HepG2 (cell line): ENCODE results near the gene BRMS1. TPM values are rescaled to one million over a fixed set of nuclear protein-coding genes. Genes with fewer than 3 reads are reported as not detected.

Source experiments
- GTF3A ChIP-seq: sonication (generic); formaldehyde crosslinking; conservative IDR thresholded peaks from 2 replicates; pipeline ENCODE4 v1.4.0; 2020; ENCODE audit warnings: mild to moderate bottlenecking, missing genetic modification reagents
- HDAC2 ChIP-seq: sonication (generic); formaldehyde crosslinking; IDR thresholded peaks from 2 replicates; pipeline ENCODE4 v1.4.0; 2020; ENCODE audit warnings: missing genetic modification reagents
- IRF2 ChIP-seq: IDR thresholded peaks from 2 replicates; pipeline ENCODE4 v1.6.1; 2018; ENCODE audit warnings: missing genetic modification reagents, missing compliant biosample characterization
- KAT2B ChIP-seq: fragments of 150-350 bp; IDR thresholded peaks from 2 replicates; pipeline ENCODE4 v1.6.1; 2014; ENCODE audit warnings: low read depth, low read length, borderline replicate concordance
- KLF11 ChIP-seq: IDR thresholded peaks from 2 replicates; pipeline ENCODE4 v1.6.1; 2016; ENCODE audit warnings: missing compliant biosample characterization
- LCORL ChIP-seq, 2 experiments: fragments of 450-650 bp in 1 of 2; sonication (generic) in 1 of 2; formaldehyde crosslinking in 1 of 2; IDR thresholded peaks; 2 replicates each; pipeline versions ENCODE4 v1.5.0 to v1.6.1; 2017 to 2020; ENCODE audit warnings: antibody characterized with exemption in 1 of 2, missing genetic modification reagents in 1 of 2
- MED1 ChIP-seq: sonication (generic); formaldehyde crosslinking; IDR thresholded peaks from 2 replicates; pipeline ENCODE4 v1.4.0; 2020; ENCODE audit warnings: missing genetic modification reagents
- NFKBIZ ChIP-seq: IDR thresholded peaks from 2 replicates; pipeline ENCODE4 v1.6.1; 2018; ENCODE audit warnings: missing genetic modification reagents, missing compliant biosample characterization
- PHF8 ChIP-seq: sonication (generic); formaldehyde crosslinking; IDR thresholded peaks from 2 replicates; pipeline ENCODE4 v1.5.0; 2020; ENCODE audit warnings: missing genetic modification reagents
- POLR2G ChIP-seq: fragments of 200-400 bp; formaldehyde crosslinking; IDR thresholded peaks from 2 replicates; pipeline ENCODE4 v1.6.1; 2018; ENCODE audit warnings: mild to moderate bottlenecking, low read depth, low read length, moderate library complexity
- SP1 ChIP-seq, 2 experiments: fragments of 450-650 bp in 1 of 2; sonication (generic) in 1 of 2; formaldehyde crosslinking in 1 of 2; IDR thresholded peaks; 2 replicates each; pipeline versions ENCODE4 v1.4.0 to v1.6.1; 2016 to 2020; ENCODE audit warnings: missing genetic modification reagents in 1 of 2
- SSRP1 ChIP-seq: IDR thresholded peaks from 2 replicates; pipeline ENCODE4 v1.6.1; 2016; ENCODE audit warnings: control low read depth
- ZBTB42 ChIP-seq: sonication (generic); formaldehyde crosslinking; IDR thresholded peaks from 2 replicates; pipeline ENCODE4 v1.5.0; 2020; ENCODE audit warnings: mild to moderate bottlenecking, missing genetic modification reagents
- ZKSCAN5 ChIP-seq: sonication (generic); formaldehyde crosslinking; IDR thresholded peaks from 2 replicates; pipeline ENCODE4 v1.5.1; 2020; ENCODE audit warnings: mild to moderate bottlenecking, missing genetic modification reagents
- ZNF232 ChIP-seq: sonication (generic); formaldehyde crosslinking; IDR thresholded peaks from 2 replicates; pipeline ENCODE4 v1.4.0; 2020; ENCODE audit warnings: missing genetic modification reagents, borderline replicate concordance
- ZNF235 ChIP-seq: sonication (generic); formaldehyde crosslinking; IDR thresholded peaks from 2 replicates; pipeline ENCODE4 v1.8.1; 2023; ENCODE audit warnings: mild to moderate bottlenecking, missing genetic modification reagents, borderline replicate concordance
- ZNF264 ChIP-seq: sonication (generic); formaldehyde crosslinking; IDR thresholded peaks from 2 replicates; pipeline ENCODE4 v1.4.0; 2020; ENCODE audit warnings: missing genetic modification reagents
- ZNF282 ChIP-seq: fragments of 450-650 bp; IDR thresholded peaks from 2 replicates; pipeline ENCODE4 v1.6.1; 2018; ENCODE audit not compliant: partially characterized antibody
- ZNF382 ChIP-seq: sonication (generic); formaldehyde crosslinking; IDR thresholded peaks from 2 replicates; pipeline ENCODE4 v1.5.0; 2020; ENCODE audit warnings: missing genetic modification reagents, mild to moderate bottlenecking, borderline replicate concordance
- ZNF790 ChIP-seq: sonication (generic); formaldehyde crosslinking; IDR thresholded peaks from 2 replicates; pipeline ENCODE4 v1.8.0; 2022; ENCODE audit warnings: missing genetic modification reagents, mild to moderate bottlenecking, borderline replicate concordance
- ZNF878 ChIP-seq: sonication (generic); formaldehyde crosslinking; IDR thresholded peaks from 2 replicates; pipeline ENCODE4 v1.8.1; 2023; ENCODE audit warnings: mild to moderate bottlenecking, missing genetic modification reagents, moderate library complexity
- polyA plus RNA-seq, 8 experiments: library from polyadenylated mRNA; depleted of rRNA in 3 of 8; stranded (reverse) in 7 of 8; unstranded in 1 of 8; fragments of >200 nt; fragmentation: Illumina TruSeq in 4 of 8; extraction: Trizol in 4 of 8; gene quantifications; 2 replicates each; pipeline versions ENCODE4 v1.2.1 to v1.2.3, GENCODE V29; 2011 to 2016; ENCODE audit warnings: low read depth in 4 of 8, missing spikeins in 1 of 8, mixed read lengths in 1 of 8; ENCODE audit not compliant: insufficient read depth in 1 of 8
- total RNA-seq, 5 experiments: library from RNA; depleted of rRNA; stranded (reverse); fragments of >200 nt; fragmentation: Illumina TruSeq; extraction: Trizol; gene quantifications; 2 replicates each; pipeline ENCODE4 v1.2.3, GENCODE V29; 2016; ENCODE audit warnings: low read depth in 1 of 5
- TF ChIP-seq, protein P1 (sequence below), 2 experiments: fragments of 450-650 bp in 1 of 2; sonication (generic) in 1 of 2; formaldehyde crosslinking; IDR thresholded peaks; 2 replicates each; pipeline versions ENCODE4 v1.5.0 to v1.8.0; 2020 to 2022; ENCODE audit warnings: mild to moderate bottlenecking in 1 of 2, missing genetic modification reagents in 1 of 2
- TF ChIP-seq, protein P2 (sequence below): sonication (generic); formaldehyde crosslinking; IDR thresholded peaks from 2 replicates; pipeline ENCODE4 v1.5.0; 2020; ENCODE audit warnings: mild to moderate bottlenecking, missing genetic modification reagents, borderline replicate concordance
- TF ChIP-seq, protein P3 (sequence below): sonication (generic); formaldehyde crosslinking; IDR thresholded peaks from 2 replicates; pipeline ENCODE4 v1.4.0; 2020; ENCODE audit warnings: missing genetic modification reagents
- TF ChIP-seq, protein P4 (sequence below): sonication (generic); IDR thresholded peaks from 2 replicates; pipeline ENCODE4 v1.6.1; 2016; ENCODE audit warnings: low read depth, borderline replicate concordance

The BRMS1 gene
- total and polyA plus RNA-seq, 2 of the 13 experiments (the other 11 are each of a cell fraction or from before 2014, with no cell fraction given) = 15.8 to 55.7 TPM

DNA sequence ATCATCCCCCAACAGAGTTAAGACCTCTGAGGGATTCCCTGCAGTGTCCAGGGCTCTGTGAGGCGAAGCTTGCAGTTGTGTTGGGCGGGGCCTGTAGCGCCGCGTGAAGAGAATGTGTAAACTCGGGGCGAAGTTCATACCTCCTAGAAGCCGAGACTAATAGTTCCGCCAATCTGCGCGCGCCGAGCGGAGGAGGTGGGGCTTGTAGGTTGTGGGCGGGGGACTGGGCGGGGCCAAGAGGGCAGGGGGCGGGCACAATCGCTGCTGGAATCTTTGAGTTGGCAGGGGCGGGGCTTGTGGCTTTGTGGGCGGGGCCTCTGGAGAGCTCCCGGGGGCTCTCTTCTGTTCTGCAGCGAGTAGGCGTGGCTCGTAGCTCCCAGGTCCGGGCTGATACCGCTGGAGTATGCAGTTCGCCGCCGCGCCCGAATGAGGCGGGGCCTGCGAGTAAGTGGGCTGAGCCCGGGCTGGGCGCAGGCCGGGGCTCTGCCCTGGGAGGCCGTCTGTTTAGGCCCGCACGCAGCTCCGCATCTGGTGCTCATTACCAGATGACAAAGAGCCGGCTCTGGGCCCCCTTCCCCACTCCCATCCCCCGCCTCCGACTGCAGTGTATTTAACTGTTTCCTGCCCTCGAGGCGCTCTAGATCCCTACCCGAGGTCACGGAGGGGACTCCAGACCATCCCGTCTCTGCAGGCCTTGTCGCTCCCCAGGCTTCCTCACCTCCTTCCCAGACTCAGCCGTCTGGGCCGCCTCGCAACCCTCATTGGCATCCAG lies 32.2 kb downstream of the BRMS1 start (continued):
- TF ChIP-seq MED1 (CRISPR knock-in tag) (peak; percentile 55), KLF11 (CRISPR knock-in tag) (no peak), NFKBIZ (0 out of 2 replicates have a peak, but pooled peaks have one; percentile 22), GTF3A (CRISPR knock-in tag) (0 out of 2 replicates have a peak, but pooled peaks have one; percentile 1), ZBTB42 (no peak), ZNF382 (CRISPR knock-in tag) (no peak), ZNF235 (CRISPR knock-in tag) (peak; percentile 72; the same call in 1 of the 2 replicates), ZNF232 (CRISPR knock-in tag) (peak; percentile 15; the same call in 1 of the 2 replicates), ZKSCAN5 (CRISPR knock-in tag) (peak; percentile 69), PHF8 (peak; percentile 73), ZNF878 (CRISPR knock-in tag) (0 out of 2 replicates have a peak, but pooled peaks have one; percentile 14), ZNF282 (no peak), POLR2G (peak; percentile 60; the same call in 1 of the 2 replicates), ZNF790 (CRISPR knock-in tag) (no peak), IRF2 (CRISPR knock-in tag) (peak; percentile 11; the same call in 1 of the 2 replicates), HDAC2 (CRISPR knock-in tag) (0 out of 2 replicates have a peak, but pooled peaks have one; percentile 6), KAT2B (no peak), LCORL (IDR thresholded peaks at IDR 0.05) (0 out of 2 replicates have a peak, but pooled peaks have one; percentile 31), LCORL (CRISPR knock-in tag; IDR thresholded peaks at IDR 0.05) (no peak), ZNF264 (CRISPR knock-in tag) (0 out of 2 replicates have a peak, but pooled peaks have one; percentile 50), SSRP1 (no peak), SP1 (IDR thresholded peaks at IDR 0.05) (no peak), SP1 (CRISPR knock-in tag; IDR thresholded peaks at IDR 0.05) (0 out of 2 replicates have a peak, but pooled peaks have one; percentile 25)
- TF ChIP-seq, protein P1, sequence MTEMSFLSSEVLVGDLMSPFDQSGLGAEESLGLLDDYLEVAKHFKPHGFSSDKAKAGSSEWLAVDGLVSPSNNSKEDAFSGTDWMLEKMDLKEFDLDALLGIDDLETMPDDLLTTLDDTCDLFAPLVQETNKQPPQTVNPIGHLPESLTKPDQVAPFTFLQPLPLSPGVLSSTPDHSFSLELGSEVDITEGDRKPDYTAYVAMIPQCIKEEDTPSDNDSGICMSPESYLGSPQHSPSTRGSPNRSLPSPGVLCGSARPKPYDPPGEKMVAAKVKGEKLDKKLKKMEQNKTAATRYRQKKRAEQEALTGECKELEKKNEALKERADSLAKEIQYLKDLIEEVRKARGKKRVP (CRISPR knock-in tag; IDR thresholded peaks at IDR 0.05) = 0 out of 4 replicates have a peak, but pooled peaks of 1 of the 2 experiments have one; percentile 4
- TF ChIP-seq, protein P2, sequence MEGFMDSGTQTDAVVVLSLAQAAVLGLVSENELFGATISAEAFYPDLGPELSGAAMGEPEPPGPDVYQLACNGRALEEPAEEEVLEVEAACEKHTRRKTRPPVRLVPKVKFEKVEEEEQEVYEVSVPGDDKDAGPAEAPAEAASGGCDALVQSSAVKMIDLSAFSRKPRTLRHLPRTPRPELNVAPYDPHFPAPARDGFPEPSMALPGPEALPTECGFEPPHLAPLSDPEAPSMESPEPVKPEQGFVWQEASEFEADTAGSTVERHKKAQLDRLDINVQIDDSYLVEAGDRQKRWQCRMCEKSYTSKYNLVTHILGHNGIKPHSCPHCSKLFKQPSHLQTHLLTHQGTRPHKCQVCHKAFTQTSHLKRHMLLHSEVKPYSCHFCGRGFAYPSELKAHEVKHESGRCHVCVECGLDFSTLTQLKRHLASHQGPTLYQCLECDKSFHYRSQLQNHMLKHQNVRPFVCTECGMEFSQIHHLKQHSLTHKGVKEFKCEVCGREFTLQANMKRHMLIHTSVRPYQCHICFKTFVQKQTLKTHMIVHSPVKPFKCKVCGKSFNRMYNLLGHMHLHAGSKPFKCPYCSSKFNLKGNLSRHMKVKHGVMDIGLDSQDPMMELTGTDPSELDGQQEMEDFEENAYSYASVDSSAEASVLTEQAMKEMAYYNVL (CRISPR knock-in tag) = peak; percentile 81
- TF ChIP-seq, protein P3, sequence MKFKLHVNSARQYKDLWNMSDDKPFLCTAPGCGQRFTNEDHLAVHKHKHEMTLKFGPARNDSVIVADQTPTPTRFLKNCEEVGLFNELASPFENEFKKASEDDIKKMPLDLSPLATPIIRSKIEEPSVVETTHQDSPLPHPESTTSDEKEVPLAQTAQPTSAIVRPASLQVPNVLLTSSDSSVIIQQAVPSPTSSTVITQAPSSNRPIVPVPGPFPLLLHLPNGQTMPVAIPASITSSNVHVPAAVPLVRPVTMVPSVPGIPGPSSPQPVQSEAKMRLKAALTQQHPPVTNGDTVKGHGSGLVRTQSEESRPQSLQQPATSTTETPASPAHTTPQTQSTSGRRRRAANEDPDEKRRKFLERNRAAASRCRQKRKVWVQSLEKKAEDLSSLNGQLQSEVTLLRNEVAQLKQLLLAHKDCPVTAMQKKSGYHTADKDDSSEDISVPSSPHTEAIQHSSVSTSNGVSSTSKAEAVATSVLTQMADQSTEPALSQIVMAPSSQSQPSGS (CRISPR knock-in tag) = 0 out of 2 replicates have a peak, but pooled peaks have one; percentile 1
- TF ChIP-seq, protein P4, sequence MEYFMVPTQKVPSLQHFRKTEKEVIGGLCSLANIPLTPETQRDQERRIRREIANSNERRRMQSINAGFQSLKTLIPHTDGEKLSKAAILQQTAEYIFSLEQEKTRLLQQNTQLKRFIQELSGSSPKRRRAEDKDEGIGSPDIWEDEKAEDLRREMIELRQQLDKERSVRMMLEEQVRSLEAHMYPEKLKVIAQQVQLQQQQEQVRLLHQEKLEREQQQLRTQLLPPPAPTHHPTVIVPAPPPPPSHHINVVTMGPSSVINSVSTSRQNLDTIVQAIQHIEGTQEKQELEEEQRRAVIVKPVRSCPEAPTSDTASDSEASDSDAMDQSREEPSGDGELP = peak; percentile 40; the same call in 1 of the 2 replicates
